NCI-H187 treated with DMSO at 0.1 percent for 48 hours (cell line): ENCODE data around the gene NAA25.
A peak's percentile ranks its signal among the peaks of the same experiment; 100 is the strongest.

Experiments
- DNase-seq: peaks from one replicate; lab custom pipeline; 2025; lab: John Stamatoyannopoulos, UW

NAA25 gene

DNA sequence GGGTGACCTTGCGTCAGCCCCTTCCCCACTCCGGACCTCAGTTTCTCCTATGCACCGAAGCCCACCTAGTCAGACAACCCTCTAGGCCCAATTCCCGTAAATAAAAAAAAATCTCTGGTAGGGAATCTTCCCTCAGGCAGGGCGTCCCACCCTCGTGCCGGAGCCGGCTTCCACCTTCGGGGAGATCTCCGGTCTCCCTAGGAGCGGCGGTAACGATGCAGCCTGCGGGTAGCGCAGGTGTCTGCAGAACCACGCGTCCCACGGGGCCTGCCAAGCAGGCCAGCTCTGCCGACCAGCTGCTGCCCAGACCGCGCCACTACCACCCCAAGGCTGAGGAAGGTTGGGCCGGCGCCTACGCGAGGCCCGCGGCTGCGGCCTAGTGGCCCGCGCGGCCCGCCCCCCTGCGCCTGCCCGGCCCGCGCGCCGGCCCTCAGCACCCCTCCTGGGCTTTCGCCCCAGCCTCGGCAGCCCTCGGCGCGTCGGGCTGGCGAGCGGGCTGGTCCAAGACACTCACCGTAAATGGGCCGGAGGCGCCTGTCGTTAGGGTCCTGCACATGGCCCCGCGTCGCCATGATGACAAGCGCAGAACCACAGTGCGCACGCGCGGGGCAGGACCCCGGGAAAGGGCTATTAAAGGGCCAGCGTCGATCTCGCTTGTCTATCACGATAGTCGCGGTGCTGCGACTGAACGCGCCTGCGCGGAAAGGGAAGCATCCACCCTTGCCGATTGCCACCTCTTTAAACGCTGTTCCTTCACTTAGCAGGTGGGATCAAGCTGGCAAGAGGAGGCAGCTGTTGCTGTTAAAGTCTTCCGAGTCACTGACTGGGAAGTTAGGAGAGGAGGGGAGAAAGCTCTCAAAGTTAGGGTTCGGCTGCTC is at the start of gene NAA25:
TSS of gene NAA25 (minus strand) at position 582 of the 878 bp plus-strand sequence. CDS start at position 572, 10 bp downstream.
- DNase-seq, result peak; percentile 36

DNA sequence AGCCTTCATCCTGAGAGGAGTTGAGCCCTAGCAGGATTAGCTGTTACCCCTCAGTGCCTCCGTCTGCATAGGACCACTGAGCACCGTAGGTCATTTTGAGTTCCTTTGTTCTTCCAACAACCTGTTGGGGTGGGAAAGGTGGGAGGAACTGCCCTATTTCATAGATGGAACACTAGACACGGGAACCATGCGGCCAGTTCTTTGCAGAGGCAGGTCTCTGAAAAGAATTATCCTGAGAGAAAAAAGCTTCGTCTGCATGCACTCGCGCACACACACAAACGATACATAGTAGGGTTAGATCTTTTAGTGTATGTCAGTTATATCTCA is 45.3 kb upstream of the NAA25 start:
- no peak for DNase-seq

DNA sequence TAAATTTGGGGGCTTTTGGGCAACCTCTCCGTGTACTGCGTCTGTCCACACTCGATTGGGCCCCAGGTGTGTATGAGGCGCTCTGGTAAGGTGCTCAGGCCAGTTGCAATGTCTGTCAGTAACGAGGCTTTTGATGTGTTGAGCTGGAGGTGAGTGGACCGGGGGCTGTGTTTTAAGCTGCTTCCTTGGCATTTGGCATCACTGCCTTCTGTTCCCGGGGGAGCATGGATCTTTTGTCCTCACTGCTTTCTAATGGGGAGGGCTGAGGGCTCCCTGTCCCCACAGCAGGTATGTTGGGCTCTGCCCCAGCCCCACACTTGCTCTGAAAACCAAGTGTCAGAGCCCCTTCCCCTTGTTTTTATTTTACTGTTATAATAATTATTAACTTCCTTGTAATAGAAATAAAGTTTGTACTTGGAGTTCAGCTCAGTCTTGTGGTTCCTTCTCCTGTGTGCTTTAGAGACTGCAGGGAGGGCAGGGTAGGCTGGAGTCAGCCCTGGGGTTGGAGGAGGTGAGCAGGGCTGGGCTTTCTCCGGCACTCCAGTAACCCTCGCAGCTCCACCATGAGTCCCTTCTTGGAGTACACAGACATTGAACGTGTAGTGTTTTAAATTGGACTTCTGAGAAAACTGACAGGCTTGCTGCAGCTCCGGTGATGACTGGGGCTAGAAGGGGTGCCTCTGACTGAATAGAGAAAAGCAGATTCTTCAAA is 44.8 kb upstream of the NAA25 start:
- DNase-seq, result no peak

DNA sequence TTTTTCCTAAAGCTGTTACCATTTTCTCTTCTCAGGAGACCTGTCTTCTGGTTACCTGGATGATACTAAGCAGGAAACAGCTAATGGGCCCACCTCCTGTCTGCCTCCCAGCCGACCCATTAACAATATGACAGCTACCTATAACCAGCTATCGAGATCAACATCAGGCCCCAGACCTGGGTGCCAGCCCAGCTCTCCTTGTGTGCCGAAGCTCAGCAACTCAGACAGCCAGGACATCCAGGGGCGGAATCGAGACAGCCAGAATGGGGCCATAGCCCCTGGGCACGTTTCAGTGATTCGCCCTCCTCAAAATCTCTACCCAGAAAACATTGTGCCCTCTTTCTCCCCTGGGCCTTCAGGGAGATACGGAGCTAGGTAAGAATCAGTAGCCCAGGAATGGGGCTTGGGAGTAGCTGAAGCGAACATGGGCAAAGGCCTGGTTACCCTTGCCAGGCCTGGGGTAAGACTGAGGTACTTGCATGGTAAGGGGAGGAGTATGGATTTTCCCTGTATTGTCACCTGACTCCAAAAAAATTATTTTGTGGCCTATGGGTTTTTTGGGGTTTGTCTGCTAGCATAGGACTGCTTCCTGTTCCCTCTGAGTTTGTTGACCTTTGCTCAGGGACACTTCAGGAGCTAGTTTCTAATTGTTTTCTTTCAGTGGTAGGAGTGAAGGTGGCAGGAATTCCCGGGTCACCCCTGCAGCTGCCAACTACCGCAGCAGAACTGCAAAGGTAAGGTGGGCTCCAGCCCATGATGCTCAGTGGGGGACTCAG is 43.4 kb upstream of the NAA25 start:
- DNase-seq, result no peak

DNA sequence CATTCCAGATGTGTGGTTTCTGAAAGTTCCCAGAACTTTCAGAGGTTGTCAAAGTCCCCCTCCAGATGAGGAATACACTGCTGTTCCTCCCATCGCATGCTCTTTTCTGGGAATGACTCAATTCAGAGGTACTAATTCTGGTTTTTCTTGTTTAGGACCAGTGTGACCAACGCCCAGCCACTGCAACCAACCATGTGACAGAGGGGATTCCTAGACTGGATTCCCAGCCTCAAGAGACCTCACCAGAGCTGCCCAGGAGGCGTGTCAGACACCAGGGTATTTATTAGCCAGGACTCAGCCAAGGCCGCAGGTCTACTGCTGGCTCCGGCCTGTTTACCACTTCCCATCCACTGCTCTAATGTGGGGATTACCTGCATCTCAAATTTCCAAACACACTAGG is 41.0 kb upstream of the NAA25 start:
- no peak for DNase-seq

DNA sequence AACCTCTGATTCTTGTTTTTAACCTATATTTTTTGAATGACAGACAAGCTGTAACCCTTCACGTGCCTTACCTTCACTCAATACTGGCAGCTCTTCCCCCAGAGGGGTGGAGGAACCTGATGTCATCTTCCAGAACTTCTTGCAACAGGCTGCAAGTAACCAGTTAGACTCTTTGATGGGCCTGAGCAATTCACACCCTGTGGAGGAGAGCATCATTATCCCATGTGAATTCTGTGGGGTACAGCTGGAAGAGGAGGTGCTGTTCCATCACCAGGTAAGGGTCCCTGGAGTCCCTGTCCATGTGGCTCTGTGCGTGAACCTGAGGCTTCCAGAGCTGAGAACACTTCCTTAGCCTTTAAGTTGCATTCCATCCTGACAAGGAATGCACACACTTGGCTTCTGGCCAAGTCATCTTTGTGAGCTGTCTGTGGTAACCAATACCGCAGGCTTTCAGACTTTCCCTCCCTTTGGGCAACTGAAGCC is 39.5 kb upstream of the NAA25 start:
- DNase-seq, result no peak

DNA sequence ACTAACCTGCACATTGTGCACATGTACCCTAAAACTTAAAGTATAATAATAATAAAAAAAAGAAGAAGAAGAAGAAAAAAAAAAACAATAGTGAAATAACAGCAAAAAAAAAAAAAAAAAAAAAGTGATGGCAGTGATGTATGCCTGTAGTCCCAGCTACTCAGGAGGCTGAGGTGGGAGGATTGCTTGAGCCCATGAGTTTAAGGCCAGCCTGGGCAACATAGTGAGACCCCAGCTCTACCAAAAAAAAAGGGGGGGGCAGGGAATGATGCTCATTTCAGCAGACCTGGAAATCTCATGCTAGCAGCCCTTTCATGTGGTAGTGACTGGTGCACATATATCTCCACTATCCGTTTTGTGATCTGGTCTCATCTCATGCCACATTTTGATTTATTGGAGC is 37.5 kb upstream of the NAA25 start:
- DNase-seq, result no peak

DNA sequence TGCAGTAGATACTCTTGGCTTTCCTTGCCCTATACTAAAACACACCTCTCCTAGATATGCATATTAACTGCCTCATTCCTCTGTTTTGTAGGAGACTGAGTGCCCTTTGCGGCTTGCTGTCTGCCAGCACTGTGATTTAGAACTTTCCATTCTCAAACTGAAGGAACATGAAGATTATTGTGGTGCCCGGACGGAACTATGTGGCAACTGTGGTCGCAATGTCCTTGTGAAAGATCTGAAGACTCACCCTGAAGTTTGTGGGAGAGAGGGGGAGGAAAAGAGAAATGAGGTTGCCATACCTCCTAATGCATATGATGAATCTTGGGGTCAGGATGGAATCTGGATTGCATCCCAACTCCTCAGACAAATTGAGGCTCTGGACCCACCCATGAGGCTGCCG is 32.1 kb upstream of the NAA25 start:
- no peak for DNase-seq

DNA sequence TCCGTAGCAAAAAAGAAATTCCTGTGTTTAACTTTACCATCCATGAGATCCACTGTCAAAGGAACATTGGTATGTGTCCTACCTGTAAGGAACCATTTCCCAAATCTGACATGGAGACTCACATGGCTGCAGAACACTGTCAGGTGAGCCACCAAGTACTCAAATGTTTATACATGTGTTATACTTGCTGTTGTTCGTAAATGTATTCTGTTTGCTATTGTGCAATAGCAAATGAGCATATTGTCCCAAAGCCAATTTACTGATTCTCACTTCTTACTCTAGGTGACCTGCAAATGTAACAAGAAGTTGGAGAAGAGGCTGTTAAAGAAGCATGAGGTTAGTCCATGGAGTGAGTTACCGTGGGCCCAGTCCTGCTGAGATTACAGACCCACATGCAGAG is 26.1 kb upstream of the NAA25 start:
- no peak for DNase-seq

DNA sequence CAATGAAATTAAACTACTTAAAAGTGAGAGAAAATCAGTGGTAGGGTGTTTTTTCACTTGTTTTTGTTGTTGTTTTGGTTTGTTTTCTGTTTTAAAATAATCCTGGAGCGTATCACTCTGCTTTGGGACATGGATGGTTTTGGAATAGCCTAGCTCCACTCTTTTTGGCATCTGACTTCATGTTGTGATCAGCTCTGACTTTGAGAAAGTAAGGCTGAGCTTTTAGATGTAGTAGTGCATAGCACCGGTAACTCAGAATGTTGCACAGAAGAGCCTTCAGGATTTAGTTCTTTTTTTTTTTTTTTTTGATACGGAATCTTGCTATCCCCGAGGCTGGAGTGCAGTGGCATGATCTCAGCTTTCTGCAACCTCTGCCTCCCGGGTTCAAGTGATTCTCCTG is 24.8 kb upstream of the NAA25 start:
- DNase-seq, result no peak

DNA sequence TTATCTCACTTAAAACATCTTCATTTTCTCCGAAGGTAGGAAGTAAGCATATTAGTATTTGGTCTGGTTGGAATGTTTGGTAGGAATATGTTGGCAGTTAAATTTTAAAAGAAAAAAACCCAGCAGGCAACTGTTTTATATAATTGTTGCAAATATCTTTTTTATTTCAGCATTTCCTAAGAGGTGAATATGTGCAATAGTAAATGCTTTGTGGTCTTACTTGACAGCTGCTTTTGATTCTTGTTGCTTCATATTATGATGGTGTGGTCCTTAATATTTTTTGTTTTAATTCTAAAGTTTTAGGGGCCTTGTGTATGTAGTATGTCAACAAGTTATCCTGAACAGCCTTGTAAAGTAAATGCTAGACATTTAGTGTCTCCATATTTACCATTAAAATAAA is 23.1 kb upstream of the NAA25 start:
- no peak for DNase-seq

DNA sequence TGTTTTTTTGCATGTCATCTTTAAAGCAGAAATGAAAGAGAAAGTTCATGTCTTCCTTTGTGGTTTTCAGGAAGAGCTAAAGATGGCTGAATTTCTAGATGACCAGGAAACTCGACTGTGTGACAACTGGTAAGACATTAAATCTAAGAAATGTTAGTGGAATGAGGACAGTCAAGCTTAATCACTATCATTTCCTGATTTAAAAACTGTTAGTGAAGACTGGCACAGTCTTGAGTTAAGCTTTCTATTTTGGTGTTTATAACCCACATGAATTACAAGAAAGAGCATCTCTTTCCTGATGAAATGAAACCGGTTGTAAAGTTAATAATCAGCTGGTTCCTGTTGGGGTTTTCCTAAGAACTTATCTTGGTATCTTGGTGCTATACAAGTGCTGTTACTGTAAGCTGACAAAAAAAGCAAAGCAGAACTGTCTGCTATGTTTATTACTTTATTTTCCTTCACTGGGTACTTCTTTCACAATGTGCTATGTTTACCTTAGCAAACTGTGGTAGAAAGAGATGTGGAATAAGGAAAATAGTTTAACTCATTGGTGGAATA is 21.9 kb upstream of the NAA25 start:
- DNase-seq, result no peak

DNA sequence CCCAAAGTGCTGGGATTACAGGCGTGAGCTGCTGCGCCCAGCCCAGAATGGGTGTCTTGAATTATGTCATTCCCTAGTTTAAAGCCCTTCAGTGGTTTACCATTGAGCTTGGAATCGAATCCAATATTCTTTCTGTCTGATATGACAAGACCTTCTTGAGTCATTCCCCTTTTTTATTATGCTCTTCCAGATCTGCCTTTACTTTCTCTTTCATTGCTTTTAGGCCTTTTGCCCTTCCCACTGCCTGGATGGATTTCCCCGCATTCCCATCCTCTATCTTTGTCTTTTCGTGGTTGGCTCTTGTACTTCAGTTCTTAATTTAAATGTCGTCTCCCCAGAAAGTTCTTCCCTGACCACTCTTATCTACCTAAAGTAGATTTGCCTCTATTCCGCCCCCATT is 18.3 kb upstream of the NAA25 start:
- DNase-seq, result no peak

DNA sequence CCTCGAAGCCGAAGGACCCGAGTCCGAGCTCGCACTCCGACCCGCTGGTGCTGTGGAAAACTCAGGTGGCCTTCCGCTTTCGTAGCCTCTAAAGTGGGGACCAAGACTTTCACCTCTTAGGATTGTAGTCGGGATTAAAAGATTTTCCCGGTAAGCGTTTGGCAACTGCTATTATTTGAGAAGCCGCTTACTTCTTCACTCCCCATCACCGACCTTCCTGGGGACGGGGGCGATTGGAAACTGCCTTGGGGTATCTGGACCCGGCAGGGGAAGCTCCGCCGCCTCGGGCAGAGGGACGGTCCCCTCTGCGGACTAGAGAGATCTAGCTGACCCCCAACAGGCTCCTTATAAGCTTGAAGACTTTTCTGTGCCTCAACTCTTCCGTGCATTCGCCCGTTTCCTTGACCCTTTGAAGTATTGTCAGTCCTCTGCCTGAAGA is 17.4 kb upstream of the NAA25 start:
- DNase-seq, result no peak

DNA sequence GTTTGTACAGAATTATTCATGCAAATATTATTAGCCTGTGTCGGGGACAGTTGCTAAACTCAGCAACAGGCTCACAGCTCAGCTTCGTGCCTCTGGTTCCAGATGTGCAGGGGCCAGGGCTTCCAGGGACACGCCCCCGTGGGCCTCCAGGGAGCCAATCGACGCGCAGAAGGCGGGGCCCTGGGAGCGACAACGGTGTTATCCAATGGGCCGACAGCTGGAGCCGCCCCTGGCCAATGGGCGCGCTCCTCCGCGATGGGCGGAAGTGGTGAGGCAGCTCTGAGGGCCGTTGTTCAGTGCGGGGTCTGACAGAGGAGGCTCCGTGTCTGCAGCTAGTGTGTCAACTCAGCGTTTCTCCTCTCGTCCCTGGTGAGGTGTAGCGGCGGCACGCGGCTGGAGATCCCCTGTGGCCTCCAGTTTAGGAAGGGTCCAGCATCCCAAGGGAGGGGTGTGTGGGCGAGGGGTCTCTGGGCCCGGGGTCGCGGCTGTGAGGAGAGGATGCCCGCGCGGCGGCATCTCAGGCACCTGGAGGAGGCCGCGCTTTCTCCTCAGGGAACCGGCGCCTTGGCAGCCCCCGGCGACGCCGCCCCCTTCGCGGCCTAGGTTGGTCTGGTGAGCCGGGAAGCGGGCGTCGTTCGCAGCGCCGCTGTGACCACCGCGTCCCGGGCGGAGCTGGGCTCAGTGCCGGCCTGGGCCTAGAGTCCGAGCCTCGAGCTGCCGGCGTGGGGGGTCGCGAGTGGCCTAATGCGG is 16.8 kb upstream of the NAA25 start, which contains the start of gene TRAFD1:
TSS of gene TRAFD1 (plus strand) at position 311 of the 750 bp plus-strand sequence. CDS start 4,963 bp downstream, outside the sequence.
- DNase-seq, result peak; percentile 70

DNA sequence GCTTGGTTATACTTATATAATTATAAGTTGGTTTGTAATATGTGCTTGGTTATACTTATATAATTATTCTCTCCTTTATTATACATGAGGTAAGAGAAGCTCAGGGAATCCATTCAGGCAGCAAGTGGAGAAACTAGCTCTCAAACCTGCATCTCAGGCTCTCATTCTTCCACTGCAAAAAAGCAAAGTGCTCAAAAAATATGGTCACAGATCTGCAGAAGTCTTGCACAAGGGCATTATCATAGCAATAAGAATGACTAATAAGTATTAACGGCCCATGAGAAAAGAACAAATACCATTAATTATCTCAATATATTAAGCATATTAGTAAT is 16.3 kb upstream of the NAA25 start:
- no peak for DNase-seq

DNA sequence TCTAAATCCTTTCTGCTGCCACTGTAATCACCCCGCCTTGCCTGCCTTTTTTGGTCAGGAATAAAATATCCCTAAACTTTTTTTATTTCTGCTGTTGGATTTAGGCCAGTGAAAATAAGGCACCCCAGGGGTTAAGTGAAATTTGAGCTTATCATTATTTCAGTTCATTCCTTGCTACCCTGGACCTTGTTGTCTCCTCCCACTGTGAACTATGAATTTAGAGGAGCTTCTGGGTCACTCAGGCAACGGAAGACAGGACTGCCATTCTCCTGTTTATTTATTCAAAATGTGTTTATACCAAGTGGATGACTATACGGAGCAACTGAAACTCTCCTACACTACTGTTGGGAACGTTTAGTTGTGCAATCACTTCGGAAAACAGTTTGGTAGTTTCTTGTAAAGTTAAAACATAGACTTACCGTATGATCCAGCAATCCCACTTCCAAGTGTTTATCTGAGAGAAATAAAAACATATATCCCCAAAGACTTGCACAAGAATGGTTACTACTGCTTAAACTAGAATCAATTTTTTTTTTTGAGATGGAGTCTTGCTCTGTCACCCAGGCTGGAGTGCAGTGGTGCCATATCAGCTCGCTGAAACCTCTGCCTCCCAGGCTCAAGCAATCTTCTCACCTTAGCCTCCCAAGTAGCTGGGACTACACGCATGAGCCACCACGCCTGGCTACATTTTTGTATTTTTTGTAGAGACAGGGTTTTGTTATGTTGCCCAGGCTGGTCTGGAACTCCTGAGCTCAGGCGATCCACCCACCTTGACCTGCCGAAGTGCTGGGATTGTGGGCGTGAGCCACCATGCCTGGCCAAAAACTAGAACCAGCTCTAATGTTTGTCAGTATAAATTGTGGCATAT is 14.5 kb upstream of the NAA25 start:
- DNase-seq, result no peak

DNA sequence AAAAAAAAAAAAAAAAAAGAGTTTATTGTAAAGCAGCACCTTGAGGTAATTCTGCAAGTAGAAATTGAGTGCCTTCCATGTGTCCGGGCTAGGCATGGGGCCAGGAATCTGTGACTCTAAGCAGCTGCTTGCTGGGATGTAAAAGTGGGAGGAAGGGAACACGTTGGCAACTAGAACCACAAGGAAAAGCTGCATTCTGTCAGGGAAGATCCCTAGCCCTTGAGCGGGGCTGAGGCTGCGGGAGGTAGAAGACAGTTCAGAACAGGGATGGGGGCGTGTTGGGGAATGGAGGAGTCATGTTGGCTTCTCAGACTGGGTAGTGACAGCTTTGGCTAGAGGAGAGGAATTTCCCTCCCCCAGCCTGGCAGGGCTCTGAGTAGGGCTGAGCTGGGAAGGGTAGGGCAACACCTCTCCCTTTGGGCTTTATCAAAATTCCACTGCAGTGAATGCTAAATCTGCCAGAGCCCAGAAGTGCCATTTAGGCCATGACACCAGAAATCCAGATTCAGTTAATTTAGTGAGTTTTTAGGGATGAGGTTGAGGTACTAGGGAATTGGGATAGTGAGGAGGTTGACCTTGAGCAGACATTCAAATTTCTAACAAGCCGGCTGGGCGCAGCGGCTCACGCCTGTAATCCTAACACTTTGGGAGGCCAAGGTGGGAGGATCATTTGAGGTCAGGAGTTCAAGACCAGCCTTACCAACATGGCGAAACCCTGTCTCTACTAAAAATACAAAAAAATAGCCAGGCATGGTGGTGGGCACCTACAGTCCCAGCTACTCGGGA is 13.4 kb upstream of the NAA25 start:
- DNase-seq, result no peak

DNA sequence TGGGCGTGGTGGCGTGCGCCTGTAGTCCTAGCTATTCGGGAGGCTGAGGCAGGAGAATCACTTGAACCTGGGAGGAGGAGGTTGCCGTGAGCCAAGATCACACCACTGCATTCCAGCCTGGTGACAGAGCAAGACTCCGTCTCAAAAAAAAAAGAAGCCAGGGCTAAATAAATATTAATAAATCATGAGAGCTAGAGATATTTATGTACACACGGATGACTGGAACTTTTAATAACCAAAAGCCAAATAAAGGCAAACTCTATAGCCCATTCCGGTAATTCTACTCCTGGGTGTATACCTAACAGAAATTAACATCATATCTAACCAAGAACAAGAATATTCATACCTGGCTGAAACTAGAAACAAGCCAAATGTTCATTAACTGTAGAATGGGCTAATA is 9.1 kb upstream of the NAA25 start:
- no peak for DNase-seq
